ENCODE results near the gene CHAF1B. TPM values are rescaled to one million over a fixed set of nuclear protein-coding genes. Genes with fewer than 3 reads are reported as not detected.
"Not testable (repeated sequence)": the region's sequence is repeated elsewhere in the genome, so short reads cannot be mapped to it uniquely, and the experiment has no call there.

CHAF1B gene
- polyA plus RNA-seq, 3 donors: 0.24 TPM; not detected in 2

GRCh38 chr21:36338975-36339374 is 46.2 kb upstream of the CHAF1B start:
- peaks cover 68 to 94% of the 10 kb centered on the region in 2 donors for H3K36me3 Mint-ChIP-seq
- H3K27me3 Mint-ChIP-seq (ENCODE audit: low read depth in 3 of 3): no peaks in the 10 kb centered on the region
- H3K9ac ChIP-seq (ENCODE audit: insufficient read depth, low read length, poor library complexity, severe bottlenecking): no peak overlapping the region
- no peak overlapping the region for H3K27ac ChIP-seq (ENCODE audit: low read depth in 1 of 2, low read length in 2 of 2)
- intact Hi-C loops (cut with micrococcal nuclease): no loop called here
- H3K4me3 Mint-ChIP-seq: no peak overlapping the region
- H4K20me1 ChIP-seq (ENCODE audit: insufficient read depth, low read length): peaks cover 89% of the 10 kb centered on the region
- no peak overlapping the region for H3K4me3 ChIP-seq (replicated peaks in 1 of 3; ENCODE audit: low read depth in 2 of 3, low read length in 3 of 3)
- no peaks in the 10 kb centered on the region for H3K4me1 ChIP-seq (ENCODE audit: control insufficient read depth in 1 of 2, insufficient read depth in 2 of 2, low read length in 2 of 2)
- H3K27ac Mint-ChIP-seq: no peak overlapping the region
- H3K9me3 Mint-ChIP-seq: no peaks in the 10 kb centered on the region
- H3K36me3 ChIP-seq (replicated peaks in 1 of 2; ENCODE audit: control insufficient read depth in 1 of 2, insufficient read depth in 2 of 2, low read length in 2 of 2): peaks cover 91 to 99% of the 10 kb centered on the region in 2 donors
- DNase-seq: no peak
- peaks cover 43% of the 10 kb centered on the region for H3K79me2 ChIP-seq (ENCODE audit: insufficient read depth, low read length)
- H3K27me3 ChIP-seq (ENCODE audit: control insufficient read depth in 2 of 2, insufficient read depth in 2 of 2, low read length in 2 of 2): no peaks in the 10 kb centered on the region
- no peaks in the 10 kb centered on the region for H3K9me3 ChIP-seq (replicated peaks in 1 of 2; ENCODE audit: control insufficient read depth in 1 of 2, insufficient read depth in 1 of 2, low read length in 2 of 2)
- 82% methylated on average over 4 of the region's 10 CpGs for WGBS (ENCODE audit: insufficient coverage)
- peaks cover 1% of the 10 kb centered on the region for H3K4me1 Mint-ChIP-seq
- no peak overlapping the region for H2AFZ ChIP-seq (ENCODE audit: insufficient read depth, low read depth, low read length, poor library complexity, severe bottlenecking)
- no peak overlapping the region for H3K4me2 ChIP-seq (replicated peaks; ENCODE audit: extremely low read depth, low read length, poor library complexity, severe bottlenecking)
- TF ChIP-seq CTCF (IDR thresholded peaks at IDR 0.05): no peak

- H3K36me3 Mint-ChIP-seq: peaks cover 71 to 96% of the 10 kb centered on the region in 2 donors
- H3K4me1 ChIP-seq (ENCODE audit: control insufficient read depth in 1 of 2, insufficient read depth in 2 of 2, low read length in 2 of 2); H3K9ac ChIP-seq (ENCODE audit: insufficient read depth, low read length, poor library complexity, severe bottlenecking); H3K9me3 Mint-ChIP-seq; H3K27me3 ChIP-seq (ENCODE audit: control insufficient read depth in 2 of 2, insufficient read depth in 2 of 2, low read length in 2 of 2); H3K4me3 Mint-ChIP-seq; H3K27ac Mint-ChIP-seq; H3K4me2 ChIP-seq (replicated peaks; ENCODE audit: extremely low read depth, low read length, poor library complexity, severe bottlenecking); H3K9me3 ChIP-seq (replicated peaks in 1 of 2; ENCODE audit: control insufficient read depth in 1 of 2, insufficient read depth in 1 of 2, low read length in 2 of 2); H2AFZ ChIP-seq (ENCODE audit: insufficient read depth, low read depth, low read length, poor library complexity, severe bottlenecking); H3K4me3 ChIP-seq (replicated peaks in 1 of 3; ENCODE audit: low read depth in 2 of 3, low read length in 3 of 3); intact Hi-C loops (cut with micrococcal nuclease); DNase-seq; H3K4me1 Mint-ChIP-seq; H3K27me3 Mint-ChIP-seq (ENCODE audit: low read depth in 3 of 3); H3K27ac ChIP-seq (ENCODE audit: low read depth in 1 of 2, low read length in 2 of 2): not testable (repeated sequence)
- Histone ChIP-seq H3K79me2 (ENCODE audit: insufficient read depth, low read length) (peaks cover 19% of the 10 kb centered on the region), H4K20me1 (ENCODE audit: insufficient read depth, low read length) (peaks cover 81% of the 10 kb centered on the region), H3K36me3 (replicated peaks in 1 of 2; ENCODE audit: control insufficient read depth in 1 of 2, insufficient read depth in 2 of 2, low read length in 2 of 2) (peaks cover 95 to 99% of the 10 kb centered on the region in 2 donors)
- 100% methylated on average over 3 of the region's 7 CpGs for WGBS (ENCODE audit: insufficient coverage)
These were observed 42.6 kb upstream of the CHAF1B start for GRCh38 chr21:36342581-36342980.

Data from CD14-positive monocyte (primary cell).